GM23248 (cell line): ENCODE results near the gene LINC00237.

Experiments
- EZH2 ChIP-seq: fragments of 200-600 bp; sonication (generic); IDR thresholded peaks from 2 replicates; pipeline ENCODE4 v1.6.1; 2018; ENCODE audit warnings: antibody characterized with exemption, mild to moderate bottlenecking; ENCODE audit not compliant: insufficient read depth, poor library complexity, severe bottlenecking
- EZH2phosphoT487 ChIP-seq: fragments of 200-600 bp; sonication (generic); IDR thresholded peaks from 2 replicates; pipeline ENCODE4 v1.6.1; 2018; ENCODE audit warnings: antibody characterized with exemption, moderate library complexity, mild to moderate bottlenecking, low read depth; ENCODE audit not compliant: insufficient read depth

GRCh38 chr20:21124190-21124589 lies 18.0 kb upstream of the LINC00237 start:
- TF ChIP-seq EZH2, result no peak
- no peak for TF ChIP-seq EZH2phosphoT487
